ENCODE measurements around the gene TMSB10.
A peak's percentile ranks its signal among the peaks of the same experiment; 100 is the strongest.

Gene TMSB10

DNA sequence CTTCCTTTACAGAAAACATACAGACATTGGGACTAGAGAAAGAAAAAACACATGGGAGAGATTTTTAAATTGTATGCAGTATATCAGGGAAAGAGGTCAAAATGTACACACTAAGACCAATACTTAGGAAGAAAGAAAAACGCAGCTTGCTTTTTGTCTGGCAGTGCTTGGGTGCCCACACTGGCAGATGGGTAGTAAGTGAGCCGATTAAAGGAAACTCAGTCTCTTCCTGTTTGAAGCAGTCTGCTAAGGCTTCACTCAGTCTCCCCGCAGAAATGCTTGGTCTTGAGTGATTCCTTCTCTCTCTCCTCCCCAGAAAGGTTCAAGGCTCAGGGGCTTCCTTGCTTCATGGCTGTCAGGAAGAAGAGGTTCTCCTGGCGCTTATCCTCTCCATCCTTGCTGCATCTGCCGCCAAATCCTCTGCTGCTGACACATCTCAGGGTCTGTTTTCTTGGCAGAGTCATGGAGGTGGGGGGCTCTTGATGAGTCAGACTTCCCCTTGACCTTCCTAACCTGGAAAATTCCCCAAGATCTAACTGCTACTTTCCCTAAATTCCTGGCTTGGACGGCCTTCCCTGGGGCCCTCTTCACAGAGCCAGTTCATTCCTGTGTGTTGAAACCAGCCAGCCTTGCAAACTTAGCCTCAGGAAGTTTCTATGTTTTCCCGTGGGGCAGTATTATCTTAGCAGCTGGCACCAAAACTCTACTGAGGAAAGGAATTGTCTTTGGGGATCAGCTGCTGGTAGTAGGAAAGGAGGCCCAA, 10.5 kb upstream of the TMSB10 start:
- H3K36me3 ChIP-seq = no peaks in the 10 kb centered on the region
- no peaks in the 10 kb centered on the region for H3K9me3 ChIP-seq (ENCODE audit: severe bottlenecking)
- peak overlapping the region; percentile 70 for H3K27ac ChIP-seq
- TF ChIP-seq, protein P1, sequence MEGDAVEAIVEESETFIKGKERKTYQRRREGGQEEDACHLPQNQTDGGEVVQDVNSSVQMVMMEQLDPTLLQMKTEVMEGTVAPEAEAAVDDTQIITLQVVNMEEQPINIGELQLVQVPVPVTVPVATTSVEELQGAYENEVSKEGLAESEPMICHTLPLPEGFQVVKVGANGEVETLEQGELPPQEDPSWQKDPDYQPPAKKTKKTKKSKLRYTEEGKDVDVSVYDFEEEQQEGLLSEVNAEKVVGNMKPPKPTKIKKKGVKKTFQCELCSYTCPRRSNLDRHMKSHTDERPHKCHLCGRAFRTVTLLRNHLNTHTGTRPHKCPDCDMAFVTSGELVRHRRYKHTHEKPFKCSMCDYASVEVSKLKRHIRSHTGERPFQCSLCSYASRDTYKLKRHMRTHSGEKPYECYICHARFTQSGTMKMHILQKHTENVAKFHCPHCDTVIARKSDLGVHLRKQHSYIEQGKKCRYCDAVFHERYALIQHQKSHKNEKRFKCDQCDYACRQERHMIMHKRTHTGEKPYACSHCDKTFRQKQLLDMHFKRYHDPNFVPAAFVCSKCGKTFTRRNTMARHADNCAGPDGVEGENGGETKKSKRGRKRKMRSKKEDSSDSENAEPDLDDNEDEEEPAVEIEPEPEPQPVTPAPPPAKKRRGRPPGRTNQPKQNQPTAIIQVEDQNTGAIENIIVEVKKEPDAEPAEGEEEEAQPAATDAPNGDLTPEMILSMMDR (IDR thresholded peaks at IDR 0.05; ENCODE audit: low read depth, low read length) = no peak
- peak overlapping the region; percentile 8; the same call in 1 of the 2 replicates for H3K4me3 ChIP-seq (ENCODE audit: low read depth, low read length)
- H3K27me3 ChIP-seq (ENCODE audit: insufficient read depth, low read depth, severe bottlenecking) = no peaks in the 10 kb centered on the region
- DNase-seq = no peak

DNA sequence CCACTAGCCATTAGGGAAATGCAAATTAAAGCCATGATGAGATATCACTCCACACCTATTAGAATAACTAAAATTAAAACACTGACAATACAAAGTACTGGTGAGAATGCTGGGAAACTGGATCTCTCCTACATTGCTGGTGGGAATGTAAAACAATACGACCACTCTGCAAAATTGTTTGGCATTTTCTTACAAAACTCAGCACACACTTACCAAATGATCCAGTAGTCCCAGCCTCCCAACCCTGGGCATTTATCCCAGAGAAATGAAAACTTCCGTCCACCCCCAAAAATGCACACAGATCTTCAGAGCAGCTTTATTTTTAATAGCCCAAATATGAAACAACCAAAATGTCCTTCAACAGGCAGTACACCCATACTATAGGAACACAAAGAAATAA, 8.9 kb upstream of the TMSB10 start:
- no peaks in the 10 kb centered on the region for H3K9me3 ChIP-seq (ENCODE audit: severe bottlenecking)
- TF ChIP-seq, protein P1 (IDR thresholded peaks at IDR 0.05; ENCODE audit: low read depth, low read length) = no peak
- no peaks in the 10 kb centered on the region for H3K36me3 ChIP-seq
- H3K27me3 ChIP-seq (ENCODE audit: insufficient read depth, low read depth, severe bottlenecking) = no peaks in the 10 kb centered on the region
- no peak overlapping the region for H3K27ac ChIP-seq
- H3K4me3 ChIP-seq (ENCODE audit: low read depth, low read length) = no peak overlapping the region
- DNase-seq = no peak

DNA sequence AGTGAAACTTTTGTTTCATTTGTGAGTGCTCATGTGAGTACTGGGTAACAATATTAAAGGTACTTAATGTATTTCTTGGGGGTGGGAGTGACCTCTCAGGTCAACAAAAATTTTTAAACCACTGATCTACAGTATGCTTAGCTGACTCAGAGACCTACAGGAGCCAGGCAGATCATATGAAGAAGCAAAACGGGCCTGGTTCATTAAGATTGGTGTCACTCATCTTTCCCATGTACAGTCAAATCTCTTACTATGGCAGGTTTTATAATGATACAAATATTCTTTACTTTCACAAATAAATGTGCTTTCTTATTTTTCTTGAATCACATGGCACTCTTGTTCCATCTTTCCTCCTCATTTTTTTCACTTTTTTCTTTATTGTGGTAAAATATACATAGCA, 7.7 kb upstream of the TMSB10 start:
- TF ChIP-seq, protein P1 (IDR thresholded peaks at IDR 0.05; ENCODE audit: low read depth, low read length) = no peak
- no peak overlapping the region for H3K4me3 ChIP-seq (ENCODE audit: low read depth, low read length)
- H3K27ac ChIP-seq = no peak overlapping the region
- DNase-seq = no peak
- H3K9me3 ChIP-seq (ENCODE audit: severe bottlenecking) = no peaks in the 10 kb centered on the region
- no peaks in the 10 kb centered on the region for H3K27me3 ChIP-seq (ENCODE audit: insufficient read depth, low read depth, severe bottlenecking)
- H3K36me3 ChIP-seq = no peaks in the 10 kb centered on the region

DNA sequence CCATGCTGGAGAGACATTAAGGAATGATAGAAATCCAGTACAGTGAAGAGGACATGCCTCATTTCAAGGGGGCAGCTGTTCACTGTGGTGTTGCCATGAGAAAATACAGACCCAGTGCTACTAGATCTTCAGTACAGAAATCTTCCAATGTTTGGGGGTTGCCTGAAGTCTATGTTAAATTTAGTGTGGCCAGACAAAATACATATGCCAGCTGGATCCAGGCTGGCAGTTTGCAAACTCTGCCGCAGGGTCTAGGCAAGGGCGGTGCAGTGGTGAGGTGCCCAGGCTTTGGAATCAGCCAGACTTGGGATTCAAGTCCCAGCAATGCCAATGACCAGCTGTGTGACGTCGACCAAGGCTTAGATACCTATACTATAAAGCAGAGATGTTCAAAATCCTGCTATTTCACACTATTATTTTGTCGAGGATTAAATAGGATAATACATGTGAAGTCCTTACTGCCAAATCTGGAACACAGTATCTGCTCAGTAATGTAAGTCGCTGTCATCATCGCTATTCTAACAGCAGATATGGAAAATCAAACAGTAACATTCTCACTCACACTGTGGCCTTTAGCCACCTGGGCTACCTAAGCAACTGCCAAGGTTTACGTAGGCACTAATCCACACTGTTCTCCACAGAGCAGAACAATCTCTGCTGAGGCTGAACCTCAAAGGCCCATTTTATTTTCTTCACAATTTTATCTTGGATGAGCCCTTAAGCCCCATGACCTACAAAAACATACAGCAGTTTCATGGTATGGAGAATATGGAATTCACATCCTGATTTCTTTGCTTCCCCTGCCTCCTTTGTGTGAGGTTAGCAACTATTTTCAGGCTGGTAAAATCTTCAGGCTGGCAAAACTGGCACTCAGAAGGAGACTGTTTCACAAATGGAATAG, 5.9 kb upstream of the TMSB10 start:
- TF ChIP-seq, protein P1 (IDR thresholded peaks at IDR 0.05; ENCODE audit: low read depth, low read length) = no peak
- Histone ChIP-seq H3K27me3 (ENCODE audit: insufficient read depth, low read depth, severe bottlenecking) (no peaks in the 10 kb centered on the region), H3K27ac (no peak overlapping the region), H3K36me3 (no peaks in the 10 kb centered on the region), H3K4me3 (ENCODE audit: low read depth, low read length) (no peak overlapping the region), H3K9me3 (ENCODE audit: severe bottlenecking) (no peaks in the 10 kb centered on the region)
- DNase-seq = no peak

DNA sequence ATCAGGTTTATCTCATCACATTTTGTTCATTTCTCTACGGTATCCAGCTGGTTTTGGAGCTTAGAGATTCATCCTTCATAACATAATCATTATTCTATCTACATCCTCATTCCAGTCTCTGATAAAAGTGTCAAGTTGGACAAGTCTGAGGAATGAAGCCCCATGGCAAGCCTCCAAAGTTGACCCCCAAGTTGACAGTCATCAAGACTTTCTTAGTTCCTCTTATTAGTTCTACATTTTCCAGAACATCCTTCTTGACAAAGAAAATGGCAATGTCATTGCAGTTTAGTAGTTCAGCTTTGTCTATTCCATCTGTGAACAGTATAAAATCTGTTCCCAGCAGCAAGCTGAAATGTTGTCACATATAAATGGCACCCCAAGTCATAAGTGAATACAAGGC, 4.5 kb upstream of the TMSB10 start:
- H3K36me3 ChIP-seq = peaks cover 4% of the 10 kb centered on the region
- H3K27me3 ChIP-seq (ENCODE audit: insufficient read depth, low read depth, severe bottlenecking) = no peaks in the 10 kb centered on the region
- no peak for DNase-seq
- no peak overlapping the region for H3K4me3 ChIP-seq (ENCODE audit: low read depth, low read length)
- TF ChIP-seq, protein P1 (IDR thresholded peaks at IDR 0.05; ENCODE audit: low read depth, low read length) = no peak
- H3K9me3 ChIP-seq (ENCODE audit: severe bottlenecking) = no peaks in the 10 kb centered on the region
- H3K27ac ChIP-seq = no peak overlapping the region
